Muscle of leg (tissue), 11 donors: Measurements from ENCODE around the gene NUBP2. TPM values are rescaled to one million over a fixed set of nuclear protein-coding genes. Genes with fewer than 3 reads are reported as not detected.
"Not testable (repeated sequence)": the region's sequence is repeated elsewhere in the genome, so short reads cannot be mapped to it uniquely, and the experiment has no call there.

ENCODE experiments used
- DNase-seq: peaks from one replicate; pipeline ENCODE4 v3.0.0; 2013
- H3K27ac ChIP-seq: one replicate; pipeline ENCODE4 v1.5.1; 2013; ENCODE audit warnings: mild to moderate bottlenecking, low read length, control low read depth
- H3K27me3 ChIP-seq: one replicate; pipeline ENCODE4 v1.6.1; 2013; ENCODE audit warnings: low read length; ENCODE audit not compliant: control insufficient read depth, insufficient read depth
- H3K36me3 ChIP-seq: one replicate; pipeline ENCODE4 v1.6.1; 2013; ENCODE audit warnings: low read length; ENCODE audit not compliant: control insufficient read depth, insufficient read depth
- H3K4me1 ChIP-seq: one replicate; pipeline ENCODE4 v1.6.1; 2013; ENCODE audit warnings: low read length; ENCODE audit not compliant: control insufficient read depth, insufficient read depth
- H3K4me3 ChIP-seq: one replicate; pipeline ENCODE4 v1.5.1; 2013; ENCODE audit warnings: low read length, control low read depth
- H3K9me3 ChIP-seq: replicated peaks from 2 replicates; pipeline ENCODE4 v1.6.1; 2013; ENCODE audit warnings: low read depth, low read length; ENCODE audit not compliant: control insufficient read depth
- WGBS: methylation state at CpG from one replicate; pipeline ENCODE4 v1.1.5; 2013; ENCODE audit warnings: missing lambda C conversion rate; ENCODE audit not compliant: insufficient coverage; 5-methylcytosine and 5-hydroxymethylcytosine counted together
- polyA plus RNA-seq, 8 donors: library from polyadenylated mRNA; unstranded; fragments of 120-200 nt; gene quantifications; one replicate each; pipeline versions ENCODE4 v1.2.1 to v1.2.3, GENCODE V29; 2013; ENCODE audit warnings: inconsistent platforms in 1 of 8, low replicate concordance in 1 of 8; ENCODE audit not compliant: insufficient read length in 8 of 8, insufficient read depth in 1 of 8
- total RNA-seq: library from RNA; stranded (reverse); fragments of 120-200 nt; gene quantifications from one replicate; pipeline ENCODE4 v1.2.4, GENCODE V29; 2013

NUBP2 gene
- total and polyA plus RNA-seq, 9 donors, result 40.6 to 59.7 (median 49.2) TPM

DNA sequence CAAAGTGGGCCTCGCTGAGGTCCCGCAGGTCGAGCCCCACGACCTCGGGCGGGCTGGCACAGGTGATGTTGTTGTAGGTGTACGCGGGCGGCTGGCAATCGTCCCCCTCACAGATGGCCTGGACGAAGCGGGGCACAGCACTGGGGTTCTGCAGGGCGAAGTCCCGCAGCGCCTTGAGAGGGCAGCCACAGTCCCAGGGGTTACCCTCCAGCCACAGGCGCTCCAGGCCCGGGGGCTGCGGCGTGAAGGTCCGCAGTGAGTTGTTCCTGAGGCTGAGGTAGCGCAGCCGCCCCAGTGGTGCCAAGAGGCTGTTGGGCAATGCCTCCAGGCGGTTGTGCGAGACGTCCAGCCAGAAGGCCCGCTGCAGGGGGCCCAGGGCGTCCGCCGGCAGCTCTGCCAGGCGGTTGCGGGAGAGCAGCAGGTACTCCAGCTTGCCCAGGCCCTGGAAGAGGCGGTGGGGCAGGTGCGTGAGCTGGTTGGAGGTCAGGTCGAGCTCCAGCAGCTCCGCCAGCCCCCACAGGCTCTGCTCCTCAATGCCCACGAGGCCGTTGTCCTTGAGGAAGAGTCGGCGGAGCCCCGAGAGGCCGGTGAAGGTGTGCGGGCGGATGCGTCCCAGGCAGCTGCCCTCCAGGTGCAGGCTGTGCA is 8.0 kb downstream of the NUBP2 start:
- H3K9me3 ChIP-seq, result no peaks in the 10 kb centered on the region
- peaks cover 12% of the 10 kb centered on the region for H3K4me1 ChIP-seq
- H3K27ac ChIP-seq, result no peak overlapping the region
- 93% methylated on average over 38 of the region's 44 CpGs for WGBS
- H3K36me3 ChIP-seq, result peaks cover 58% of the 10 kb centered on the region
- DNase-seq, result no peak
- H3K27me3 ChIP-seq, result no peaks in the 10 kb centered on the region
- H3K4me3 ChIP-seq, result no peak overlapping the region

- no peaks in the 10 kb centered on the region for H3K27me3 ChIP-seq
- no peak for DNase-seq
- peaks cover 52% of the 10 kb centered on the region for H3K36me3 ChIP-seq
- no peak overlapping the region for H3K27ac ChIP-seq
- no peak overlapping the region for H3K4me3 ChIP-seq
- H3K9me3 ChIP-seq, result no peaks in the 10 kb centered on the region
- peaks cover 12% of the 10 kb centered on the region for H3K4me1 ChIP-seq
- 91% methylated on average over 53 of the region's 53 CpGs for WGBS
Observed at GRCh38 chr16:1791256-1791942, 8.6 kb downstream of the NUBP2 start.

GRCh38 chr16:1791943-1792812 is 9.4 kb downstream of the NUBP2 start:
- Histone ChIP-seq H3K36me3 (peaks cover 44% of the 10 kb centered on the region), H3K9me3 (no peaks in the 10 kb centered on the region), H3K4me1 (peaks cover 12% of the 10 kb centered on the region), H3K27ac (no peak overlapping the region), H3K27me3 (no peaks in the 10 kb centered on the region), H3K4me3 (no peak overlapping the region)
- DNase-seq, result no peak
- 77% methylated on average over 59 of the region's 59 CpGs for WGBS

DNA sequence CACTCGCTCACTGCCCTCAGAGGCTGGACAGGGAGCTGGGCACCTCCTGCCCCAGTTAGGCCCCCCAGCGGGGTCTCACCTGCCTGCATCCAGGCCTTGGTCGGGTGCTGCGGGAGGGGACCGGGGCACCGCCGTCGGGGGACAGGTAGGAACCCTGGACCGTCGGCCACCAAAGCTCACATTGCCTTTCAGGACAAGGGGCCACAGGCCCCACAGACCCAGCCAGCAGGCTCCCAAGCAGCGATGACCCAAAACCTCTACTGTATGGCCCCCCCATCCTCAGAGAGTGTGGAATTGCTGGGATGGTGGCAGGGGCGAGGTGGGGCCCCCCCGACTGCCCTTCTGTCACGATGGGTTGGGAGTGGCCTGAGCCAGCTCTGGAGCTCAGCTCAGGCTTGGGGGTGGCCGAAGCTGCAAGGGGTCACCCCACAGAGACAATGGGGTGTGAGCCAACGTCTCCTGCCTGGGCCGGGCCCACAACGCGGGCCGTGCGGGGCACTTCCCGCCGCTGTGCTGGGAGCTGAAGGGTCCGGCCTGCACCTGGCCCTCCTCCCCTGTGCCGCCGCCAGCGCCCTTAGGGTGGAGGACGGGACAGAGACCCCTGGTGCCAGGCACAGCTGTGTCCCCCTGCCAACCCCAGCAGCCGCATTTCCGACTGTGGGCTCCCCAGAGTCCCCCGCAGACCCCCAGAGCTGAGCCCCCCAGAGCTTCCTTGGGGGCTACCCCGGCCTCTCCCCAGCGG is 10.2 kb downstream of the NUBP2 start:
- Histone ChIP-seq H3K27ac (no peak overlapping the region), H3K27me3 (no peaks in the 10 kb centered on the region), H3K36me3 (peaks cover 37% of the 10 kb centered on the region), H3K4me3 (no peak overlapping the region), H3K9me3 (peaks cover 2% of the 10 kb centered on the region), H3K4me1 (peaks cover 12% of the 10 kb centered on the region)
- DNase-seq, result no peak
- 86% methylated on average over 23 of the region's 33 CpGs for WGBS

GRCh38 chr16:1793578-1794220 is 10.9 kb downstream of the NUBP2 start, which contains the start of gene IGFALS:
Gene IGFALS (minus strand): TSS chr16:1793705. CDS start chr16:1793652, 53 bp downstream.
- peaks cover 30% of the 10 kb centered on the region for H3K36me3 ChIP-seq
- peaks cover 12% of the 10 kb centered on the region for H3K4me1 ChIP-seq
- peaks cover 7% of the 10 kb centered on the region for H3K9me3 ChIP-seq
- no peak within 1 kb of the TSS for H3K4me3 ChIP-seq
- WGBS, result 45% methylated on average over 28 of the region's 28 CpGs
- no peaks in the 10 kb centered on the region for H3K27me3 ChIP-seq
- no peak for DNase-seq
- H3K27ac ChIP-seq, result no peak within 1 kb of the TSS

DNA sequence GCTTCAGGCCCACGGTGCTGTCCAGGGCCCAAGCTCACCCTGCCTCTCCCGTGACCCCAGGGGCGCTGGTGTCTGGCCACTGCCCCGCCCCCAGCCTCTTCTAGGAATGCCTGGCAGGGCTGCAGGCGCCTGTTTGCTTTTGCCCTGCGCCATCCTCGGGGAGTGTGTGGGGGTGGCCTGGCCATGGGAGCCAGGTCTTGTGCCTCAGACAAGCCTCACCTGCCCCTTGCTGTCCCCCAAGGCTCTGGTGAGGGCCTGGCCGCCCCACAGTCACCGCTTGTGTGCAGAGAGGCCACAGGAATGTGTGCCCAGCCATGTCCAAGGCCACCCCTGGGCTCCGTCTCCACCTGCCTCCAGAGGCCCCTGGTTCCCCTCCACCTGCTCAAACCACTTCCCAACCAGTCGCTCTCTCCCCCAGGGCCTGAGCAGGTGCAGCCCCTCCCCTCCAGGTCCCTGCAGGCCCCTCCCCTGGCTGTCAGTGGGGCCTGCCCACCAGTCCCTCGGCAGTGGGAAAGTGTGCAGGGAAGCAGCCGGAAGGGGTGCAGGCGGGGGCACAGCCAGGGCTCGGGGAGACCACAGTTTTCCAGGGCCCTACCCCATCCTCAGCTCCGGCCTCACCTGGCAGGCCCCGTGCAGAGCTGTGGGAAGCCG is 11.6 kb downstream of the NUBP2 start:
- H3K4me3 ChIP-seq, result no peak overlapping the region
- DNase-seq, result no peak
- peaks cover 12% of the 10 kb centered on the region for H3K9me3 ChIP-seq
- no peak overlapping the region for H3K27ac ChIP-seq
- 47% methylated on average over 12 of the region's 18 CpGs for WGBS
- no peaks in the 10 kb centered on the region for H3K27me3 ChIP-seq
- peaks cover 24% of the 10 kb centered on the region for H3K36me3 ChIP-seq
- peaks cover 12% of the 10 kb centered on the region for H3K4me1 ChIP-seq

- H3K9me3 ChIP-seq, result peaks cover 14% of the 10 kb centered on the region
- no peak overlapping the region for H3K27ac ChIP-seq
- no peaks in the 10 kb centered on the region for H3K27me3 ChIP-seq
- 72% methylated on average over 22 of the region's 32 CpGs for WGBS
- H3K4me3 ChIP-seq, result no peak overlapping the region
- peaks cover 16% of the 10 kb centered on the region for H3K36me3 ChIP-seq
- H3K4me1 ChIP-seq, result peaks cover 12% of the 10 kb centered on the region
- DNase-seq, result no peak
Observed at GRCh38 chr16:1794908-1795666, 12.3 kb downstream of the NUBP2 start.

DNA sequence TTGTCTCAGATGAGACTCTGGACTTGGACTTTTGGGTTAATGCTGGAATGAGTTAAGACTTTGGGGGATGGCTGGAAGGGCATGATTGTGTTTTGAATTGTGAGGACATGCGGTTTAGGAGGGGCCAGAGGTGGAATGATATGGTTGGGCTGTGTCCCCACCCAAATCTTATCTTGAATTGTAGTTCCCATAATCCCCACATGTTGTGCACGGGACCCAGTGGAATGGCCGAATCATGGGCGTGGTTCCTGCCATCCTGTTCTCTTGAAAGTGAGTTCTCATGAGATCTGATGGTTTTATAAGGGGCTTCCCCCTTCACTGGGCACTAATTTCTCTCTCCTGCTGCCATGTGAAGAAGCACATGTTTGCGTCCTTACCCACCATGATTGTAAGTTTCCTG is 16.5 kb downstream of the NUBP2 start:
- H3K4me3 ChIP-seq, H3K36me3 ChIP-seq, DNase-seq, H3K27me3 ChIP-seq, H3K4me1 ChIP-seq, H3K27ac ChIP-seq: not testable (repeated sequence)
- WGBS, result no CpG with 5 or more reads among the region's 5 CpGs
- H3K9me3 ChIP-seq, result peaks cover 14% of the 10 kb centered on the region
